HG02763 (cell line): Measurements from ENCODE around the gene VPS50.

Experiments
- ATAC-seq: cut with Tn5 transposase; IDR thresholded peaks from one replicate; pipeline ENCODE4 v1.9.1; 2021; ENCODE audit warnings: mild to moderate bottlenecking, moderate library complexity; ENCODE audit not compliant: unreplicated experiment

Gene VPS50

DNA sequence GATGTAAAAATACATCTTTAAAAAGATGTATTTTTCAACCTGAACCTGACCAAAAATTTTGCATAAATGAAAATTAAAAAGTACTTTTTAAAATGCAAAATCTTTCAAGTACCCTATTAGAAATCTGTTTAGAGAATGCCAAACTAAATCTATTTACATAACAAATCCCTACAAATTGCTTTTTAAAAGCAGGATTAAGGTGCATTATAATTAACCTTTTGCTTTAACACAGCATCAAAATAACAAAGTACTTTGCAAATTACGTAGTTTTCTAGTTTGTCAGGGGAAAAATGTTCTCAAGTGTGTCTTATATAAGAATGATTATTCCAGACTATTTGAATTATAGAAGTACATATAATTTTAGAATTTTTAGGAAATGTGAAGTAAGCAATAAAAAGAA is 160.8 kb downstream of the VPS50 start:
- no peak for ATAC-seq

GRCh38 chr7:93399642-93400041 is 167.5 kb downstream of the VPS50 start:
- no peak for ATAC-seq

DNA sequence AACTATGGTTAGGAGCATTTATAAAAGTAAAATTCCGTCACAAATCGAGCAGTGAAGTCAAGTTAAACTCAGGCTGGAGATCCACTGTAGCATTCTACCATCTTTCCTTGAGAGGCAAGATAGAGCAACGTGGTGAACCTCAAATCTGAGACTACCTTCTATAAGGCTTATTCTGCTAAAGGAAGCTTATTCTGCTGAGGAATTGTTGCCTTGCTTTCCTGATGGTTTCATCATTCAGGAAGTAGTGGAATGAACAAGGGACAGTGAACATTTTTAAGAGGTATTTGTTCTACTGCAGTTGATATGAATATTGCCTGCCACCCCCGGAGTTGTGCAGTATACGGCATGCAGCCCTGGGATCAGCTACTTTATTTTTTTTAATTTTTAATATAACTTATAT is 170.8 kb downstream of the VPS50 start:
- no peak for ATAC-seq

- ATAC-seq: no peak
Observed at GRCh38 chr7:93407239-93407638, 175.1 kb downstream of the VPS50 start.

DNA sequence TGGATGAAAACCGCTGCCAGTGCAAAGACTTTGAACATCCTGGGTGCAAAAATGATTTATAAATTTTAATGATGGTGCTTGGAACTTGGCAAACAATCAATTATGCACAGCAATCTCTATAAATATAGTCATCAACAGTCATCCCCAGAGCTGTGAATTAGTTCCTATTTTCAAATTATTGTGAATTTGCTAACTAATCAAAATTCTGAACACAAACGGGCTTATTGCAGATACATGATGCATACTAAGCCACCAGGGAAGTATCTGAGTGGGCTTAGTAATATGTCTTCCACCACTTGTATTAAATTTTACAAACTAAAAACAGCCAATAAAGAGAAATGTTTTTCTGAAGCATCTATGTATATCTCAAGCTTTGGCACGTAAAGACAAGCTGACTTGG is 177.2 kb downstream of the VPS50 start:
- ATAC-seq: no peak
